Measurements from ENCODE around the gene WLS.

Gene WLS

GRCh38 chr1:68234094-68234493, 1.8 kb upstream of the WLS start:
- TF ChIP-seq POLR2A (IDR thresholded peaks at IDR 0.05; ENCODE audit: low read depth, low read length) = no peak
- no peak for FAIRE-seq
- DNase-seq (ENCODE audit: insufficient read length, low spot score) = no peak

- no peak for TF ChIP-seq POLR2A (IDR thresholded peaks at IDR 0.05; ENCODE audit: low read depth, low read length)
- FAIRE-seq = no peak
- no peak for DNase-seq (ENCODE audit: insufficient read length, low spot score)
Measured at GRCh38 chr1:68233202-68233601, 879 bp upstream of the WLS start.

- no peak for TF ChIP-seq POLR2A (IDR thresholded peaks at IDR 0.05; ENCODE audit: low read depth, low read length)
- FAIRE-seq = peak; percentile 6
- DNase-seq (ENCODE audit: insufficient read length, low spot score) = peak; percentile 36
Measured at GRCh38 chr1:68231627-68232288, 565 bp downstream of the WLS start.

GRCh38 chr1:68230901-68231626, 1.3 kb downstream of the WLS start:
- TF ChIP-seq POLR2A (IDR thresholded peaks at IDR 0.05; ENCODE audit: low read depth, low read length) = no peak

GRCh38 chr1:68230484-68230802, 1.9 kb downstream of the WLS start:
- FAIRE-seq = no peak
- TF ChIP-seq POLR2A (IDR thresholded peaks at IDR 0.05; ENCODE audit: low read depth, low read length) = no peak
- no peak for DNase-seq (ENCODE audit: insufficient read length, low spot score)

More at GRCh38 chr1:68230901-68231626, 1.3 kb downstream of the WLS start:
- FAIRE-seq = no peak
- DNase-seq (ENCODE audit: insufficient read length, low spot score) = peak; percentile 40

- no peak for TF ChIP-seq POLR2A (IDR thresholded peaks at IDR 0.05; ENCODE audit: low read depth, low read length)
- FAIRE-seq = no peak
- DNase-seq (ENCODE audit: insufficient read length, low spot score) = no peak
Measured at GRCh38 chr1:68229650-68230483, 2.5 kb downstream of the WLS start.

- TF ChIP-seq POLR2A (IDR thresholded peaks at IDR 0.05; ENCODE audit: low read depth, low read length) = no peak
- DNase-seq (ENCODE audit: insufficient read length, low spot score) (no peak), FAIRE-seq (no peak)
Measured at GRCh38 chr1:68228851-68229250, 3.5 kb downstream of the WLS start.

GRCh38 chr1:68227598-68227997, 4.7 kb downstream of the WLS start:
- no peak for FAIRE-seq
- TF ChIP-seq POLR2A (IDR thresholded peaks at IDR 0.05; ENCODE audit: low read depth, low read length) = no peak
- no peak for DNase-seq (ENCODE audit: insufficient read length, low spot score)

- TF ChIP-seq POLR2A (IDR thresholded peaks at IDR 0.05; ENCODE audit: low read depth, low read length) = no peak
- FAIRE-seq = no peak
- DNase-seq (ENCODE audit: insufficient read length, low spot score) = no peak
Measured at GRCh38 chr1:68225781-68226180, 6.5 kb downstream of the WLS start.

- no peak for TF ChIP-seq POLR2A (IDR thresholded peaks at IDR 0.05; ENCODE audit: low read depth, low read length)
- FAIRE-seq = no peak
- no peak for DNase-seq (ENCODE audit: insufficient read length, low spot score)
Measured at GRCh38 chr1:68223687-68224086, 8.6 kb downstream of the WLS start.

GRCh38 chr1:68221980-68222373, 10.3 kb downstream of the WLS start:
- DNase-seq (ENCODE audit: insufficient read length, low spot score) = no peak
- FAIRE-seq = peak; percentile 84
- no peak for TF ChIP-seq POLR2A (IDR thresholded peaks at IDR 0.05; ENCODE audit: low read depth, low read length)

GRCh38 chr1:68221001-68221979, 11.0 kb downstream of the WLS start:
- FAIRE-seq = no peak
- TF ChIP-seq POLR2A (IDR thresholded peaks at IDR 0.05; ENCODE audit: low read depth, low read length) = no peak
- DNase-seq (ENCODE audit: insufficient read length, low spot score) = no peak

GRCh38 chr1:68220420-68220819, 11.9 kb downstream of the WLS start:
- DNase-seq (ENCODE audit: insufficient read length, low spot score) = no peak
- no peak for TF ChIP-seq POLR2A (IDR thresholded peaks at IDR 0.05; ENCODE audit: low read depth, low read length)
- no peak for FAIRE-seq

Data from H54 (cell line).